SJSA1 (cell line): Measurements from ENCODE around the gene NYAP1. TPM values are rescaled to one million over a fixed set of nuclear protein-coding genes. Genes with fewer than 3 reads are reported as not detected.
"Not testable (repeated sequence)": the region's sequence is repeated elsewhere in the genome, so short reads cannot be mapped to it uniquely, and the experiment has no call there.

ENCODE experiments used
- DNase-seq, 2 experiments: peaks; one replicate each; pipeline ENCODE4 v3.0.0-alpha.2; 2015 to 2020; ENCODE audit warnings: low spot score in 2 of 2, low read depth in 1 of 2
- H3K27ac ChIP-seq: fragments of 250-450 bp; sonication (Bioruptor Pico); 2 replicates; pipeline ENCODE4 v1.5.1; 2020; ENCODE audit warnings: mild to moderate bottlenecking, moderate library complexity
- H3K27me3 ChIP-seq: fragments of 250-450 bp; sonication (Bioruptor Pico); replicated peaks from 2 replicates; pipeline ENCODE4 v1.5.1; 2020; ENCODE audit warnings: mild to moderate bottlenecking, moderate library complexity
- H3K36me3 ChIP-seq: fragments of 250-450 bp; sonication (Bioruptor Pico); 2 replicates; pipeline ENCODE4 v1.5.1; 2020; ENCODE audit warnings: mild to moderate bottlenecking
- H3K4me1 ChIP-seq: fragments of 250-450 bp; sonication (Bioruptor Pico); replicated peaks from 2 replicates; pipeline ENCODE4 v1.6.1; 2021; ENCODE audit warnings: mild to moderate bottlenecking
- H3K4me3 ChIP-seq: fragments of 250-450 bp; sonication (Bioruptor Pico); 2 replicates; pipeline ENCODE4 v1.5.1; 2020; ENCODE audit warnings: mild to moderate bottlenecking
- H3K9me3 ChIP-seq: fragments of 250-450 bp; sonication (Bioruptor Pico); replicated peaks from 2 replicates; pipeline ENCODE4 v1.5.1; 2020; ENCODE audit warnings: mild to moderate bottlenecking
- total RNA-seq: library from RNA; depleted of rRNA; stranded (reverse); fragments of >200 nt; shearing (Covaris generic); gene quantifications from 2 replicates; pipeline ENCODE4 v1.2.3, GENCODE V29; 2014

The NYAP1 gene
- total RNA-seq, 1 experiment from 2014 or later: 0.87 TPM

DNA sequence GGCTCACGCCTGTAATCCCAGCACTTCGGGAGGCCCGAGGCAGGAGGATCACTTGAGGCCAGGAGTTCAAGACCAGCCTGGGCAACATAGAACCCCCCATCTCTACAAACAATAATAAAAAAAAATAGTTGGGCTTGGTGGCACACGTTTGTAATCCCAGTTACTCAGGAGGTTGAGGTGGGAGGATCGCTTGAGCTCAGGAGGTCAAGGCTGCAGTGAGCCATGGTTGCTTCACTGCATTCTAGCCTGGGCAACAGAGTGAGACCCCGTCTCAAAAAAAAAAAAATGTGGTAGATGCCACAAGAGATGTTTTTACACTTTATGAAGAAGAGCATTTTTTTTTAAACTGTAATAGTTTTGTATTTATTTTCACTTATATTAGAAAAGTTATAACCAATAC lies 12.8 kb downstream of the NYAP1 start:
- H3K27ac ChIP-seq: no peak overlapping the region
- H3K27me3 ChIP-seq: no peaks in the 10 kb centered on the region
- H3K36me3 ChIP-seq: no peaks in the 10 kb centered on the region
- no peaks in the 10 kb centered on the region; the same call in 1 of the 2 replicates for H3K4me1 ChIP-seq
- H3K9me3 ChIP-seq: no peaks in the 10 kb centered on the region
- no peak for DNase-seq
- no peak overlapping the region for H3K4me3 ChIP-seq

GRCh38 chr7:100500743-100501142 lies 17.0 kb downstream of the NYAP1 start:
- not testable (repeated sequence) for H3K27me3 ChIP-seq, H3K27ac ChIP-seq, H3K9me3 ChIP-seq, DNase-seq, H3K4me3 ChIP-seq, H3K36me3 ChIP-seq
- H3K4me1 ChIP-seq: peaks cover 39% of the 10 kb centered on the region

DNA sequence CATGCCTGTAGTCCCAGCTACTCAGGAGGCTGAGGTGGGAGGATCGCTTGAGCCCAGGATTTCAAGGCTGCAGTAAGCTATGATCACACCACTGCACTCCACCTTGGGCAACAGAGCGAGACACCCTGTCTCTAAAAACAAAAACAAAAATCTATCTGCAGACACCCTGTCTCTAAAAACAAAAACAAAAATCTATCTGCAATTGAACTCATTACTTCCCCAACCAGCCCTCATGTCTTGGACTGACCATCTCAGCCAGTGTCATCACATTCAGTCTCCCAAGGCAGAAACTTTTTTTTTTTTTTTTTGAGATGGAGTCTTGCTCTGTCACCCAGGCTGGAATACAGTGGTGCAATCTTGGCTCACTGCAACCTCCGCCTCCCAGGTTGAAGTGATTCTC lies 20.3 kb downstream of the NYAP1 start:
- not testable (repeated sequence) for H3K27me3 ChIP-seq, H3K36me3 ChIP-seq, H3K9me3 ChIP-seq, H3K4me3 ChIP-seq
- Histone ChIP-seq H3K4me1 (peaks cover 41% of the 10 kb centered on the region), H3K27ac (peak overlapping the region; percentile 88)
- DNase-seq: peak in 1 of 2 experiments; percentile 30

DNA sequence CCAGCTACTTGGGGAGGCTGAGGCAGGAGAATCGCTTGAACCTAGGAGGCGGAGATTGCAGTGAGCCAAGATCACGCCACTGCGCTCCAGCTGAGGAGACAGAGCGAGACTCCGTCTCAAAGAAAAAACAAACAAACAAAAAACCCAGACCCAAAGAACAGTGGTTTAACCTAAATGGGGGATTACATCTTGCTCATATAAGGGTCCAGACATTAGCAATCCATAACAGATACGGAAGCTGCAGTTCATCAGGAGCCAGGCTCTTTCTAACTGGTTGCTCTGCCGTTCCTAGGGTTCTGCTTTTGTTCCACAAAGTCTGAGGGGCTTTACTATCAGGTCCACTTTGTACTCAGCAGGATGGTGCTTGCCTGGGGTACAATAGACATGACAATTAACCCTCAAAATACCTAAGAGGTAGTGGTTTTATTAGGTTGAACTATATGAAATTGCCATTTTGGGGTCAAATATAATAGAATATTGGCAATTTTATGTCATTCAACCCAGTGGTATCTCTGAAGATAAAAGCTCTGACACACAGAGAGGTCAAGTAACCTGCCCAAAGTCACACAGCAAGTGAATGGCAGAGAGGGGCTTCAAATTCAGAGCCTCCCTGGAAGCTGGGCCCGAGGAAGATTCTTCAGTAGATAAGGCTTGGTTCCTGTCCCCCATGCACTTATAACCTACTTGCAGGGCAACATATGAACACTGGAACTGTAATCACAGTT lies 21.3 kb downstream of the NYAP1 start:
- Histone ChIP-seq H3K36me3 (no peaks in the 10 kb centered on the region), H3K4me3 (no peak overlapping the region), H3K27me3 (no peaks in the 10 kb centered on the region), H3K4me1 (peaks cover 52% of the 10 kb centered on the region), H3K27ac (peak overlapping the region; percentile 88), H3K9me3 (no peaks in the 10 kb centered on the region)
- no peak for DNase-seq

- DNase-seq: no peak
- Histone ChIP-seq H3K9me3 (no peaks in the 10 kb centered on the region), H3K27me3 (no peaks in the 10 kb centered on the region), H3K36me3 (no peaks in the 10 kb centered on the region), H3K4me1 (peaks cover 54% of the 10 kb centered on the region), H3K27ac (no peak overlapping the region), H3K4me3 (no peak overlapping the region)
Observed at GRCh38 chr7:100506356-100506923, 22.7 kb downstream of the NYAP1 start.

DNA sequence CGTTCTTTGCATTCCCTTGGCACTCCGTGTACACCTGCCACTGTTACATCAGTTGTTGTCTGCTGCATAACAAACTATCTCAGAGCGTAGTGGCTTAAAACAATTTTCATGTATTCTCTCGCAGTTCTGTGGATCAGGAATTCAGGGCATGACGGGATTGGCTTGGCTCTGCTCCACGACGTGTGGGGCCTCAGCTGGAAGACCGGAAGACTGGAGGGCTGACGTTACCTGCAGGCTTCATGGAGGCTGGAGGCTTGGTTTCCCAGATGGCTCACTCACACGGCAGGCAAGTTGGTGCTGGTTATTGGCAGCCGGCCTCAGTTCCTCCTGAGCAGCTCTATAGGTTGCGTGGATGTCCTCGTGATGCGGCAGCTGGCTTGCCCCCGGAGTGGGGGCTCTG lies 25.5 kb downstream of the NYAP1 start:
- peak; percentile 86 to 94 for DNase-seq
- Histone ChIP-seq H3K27ac (peak overlapping the region; percentile 82), H3K9me3 (no peaks in the 10 kb centered on the region)

GRCh38 chr7:100510437-100511239 lies 26.9 kb downstream of the NYAP1 start:
- Histone ChIP-seq H3K4me3 (no peak overlapping the region), H3K27me3 (no peaks in the 10 kb centered on the region)

More for the DNA sequence above, 25.5 kb downstream of the NYAP1 start:
- Histone ChIP-seq H3K4me1 (peaks cover 27% of the 10 kb centered on the region), H3K27me3 (no peaks in the 10 kb centered on the region), H3K36me3 (no peaks in the 10 kb centered on the region), H3K4me3 (no peak overlapping the region)

GRCh38 chr7:100513212-100513810 lies 29.6 kb downstream of the NYAP1 start:
- Histone ChIP-seq H3K4me1 (peaks cover 39% of the 10 kb centered on the region), H3K36me3 (no peaks in the 10 kb centered on the region), H3K27me3 (no peaks in the 10 kb centered on the region), H3K4me3 (no peak overlapping the region), H3K9me3 (no peaks in the 10 kb centered on the region), H3K27ac (no peak overlapping the region)
- no peak for DNase-seq

More at GRCh38 chr7:100510437-100511239, 26.9 kb downstream of the NYAP1 start:
- H3K27ac ChIP-seq: no peak overlapping the region
- DNase-seq: no peak
- peaks cover 28% of the 10 kb centered on the region for H3K4me1 ChIP-seq
- H3K9me3 ChIP-seq: no peaks in the 10 kb centered on the region
- H3K36me3 ChIP-seq: no peaks in the 10 kb centered on the region

- no peaks in the 10 kb centered on the region for H3K27me3 ChIP-seq
- H3K4me3 ChIP-seq: no peak overlapping the region
- H3K27ac ChIP-seq: peak overlapping the region; percentile 70
- peak in 1 of 2 experiments; percentile 77 for DNase-seq
- H3K36me3 ChIP-seq: no peaks in the 10 kb centered on the region
- H3K4me1 ChIP-seq: peaks cover 26% of the 10 kb centered on the region
- no peaks in the 10 kb centered on the region for H3K9me3 ChIP-seq
Observed at GRCh38 chr7:100515072-100515532, 31.4 kb downstream of the NYAP1 start.

DNA sequence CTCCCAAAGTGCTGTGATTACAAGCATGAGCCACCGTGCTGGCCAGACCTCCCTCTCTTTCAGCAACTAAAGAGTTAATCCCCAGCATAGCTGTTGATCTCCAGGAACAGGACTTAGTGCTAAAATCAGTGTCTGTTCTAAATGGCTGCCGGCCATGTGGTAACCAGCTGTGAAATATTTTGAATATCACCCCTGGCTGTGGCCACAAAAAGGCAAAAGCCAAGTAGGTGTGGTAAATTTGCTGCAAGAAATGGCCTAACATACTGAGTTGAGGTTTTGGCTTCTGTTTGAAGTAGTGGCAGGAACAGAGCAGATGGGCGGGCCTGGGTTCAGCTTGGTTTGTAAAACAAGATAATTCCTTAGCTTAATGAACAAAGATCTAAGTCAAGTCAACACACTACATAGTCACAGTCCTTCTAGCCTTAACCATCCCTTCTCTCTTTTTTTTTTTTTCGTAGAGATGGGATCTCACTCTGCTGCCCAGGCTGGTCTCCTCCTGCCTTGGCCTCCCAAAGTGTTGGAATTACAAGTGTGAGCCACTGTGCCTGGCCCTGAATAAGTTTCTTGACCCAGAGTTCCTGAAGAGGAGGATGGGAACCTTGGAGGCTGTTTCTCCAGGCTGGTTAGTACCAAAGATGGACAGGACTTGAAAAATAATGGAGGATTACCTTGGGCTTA lies 32.5 kb downstream of the NYAP1 start:
- H3K4me3 ChIP-seq: no peak overlapping the region
- H3K9me3 ChIP-seq: no peaks in the 10 kb centered on the region
- H3K36me3 ChIP-seq: no peaks in the 10 kb centered on the region
- H3K4me1 ChIP-seq: peaks cover 24% of the 10 kb centered on the region
- H3K27ac ChIP-seq: peak overlapping the region; percentile 70; the same call in 1 of the 2 replicates
- H3K27me3 ChIP-seq: no peaks in the 10 kb centered on the region
- DNase-seq: peak; percentile 60 to 62

- no peaks in the 10 kb centered on the region for H3K9me3 ChIP-seq
- H3K27ac ChIP-seq: no peak overlapping the region
- H3K4me1 ChIP-seq: peaks cover 24% of the 10 kb centered on the region
- DNase-seq: no peak
- no peaks in the 10 kb centered on the region for H3K27me3 ChIP-seq
- H3K36me3 ChIP-seq: no peaks in the 10 kb centered on the region
- H3K4me3 ChIP-seq: no peak overlapping the region
Observed at GRCh38 chr7:100517305-100517704, 33.6 kb downstream of the NYAP1 start.

DNA sequence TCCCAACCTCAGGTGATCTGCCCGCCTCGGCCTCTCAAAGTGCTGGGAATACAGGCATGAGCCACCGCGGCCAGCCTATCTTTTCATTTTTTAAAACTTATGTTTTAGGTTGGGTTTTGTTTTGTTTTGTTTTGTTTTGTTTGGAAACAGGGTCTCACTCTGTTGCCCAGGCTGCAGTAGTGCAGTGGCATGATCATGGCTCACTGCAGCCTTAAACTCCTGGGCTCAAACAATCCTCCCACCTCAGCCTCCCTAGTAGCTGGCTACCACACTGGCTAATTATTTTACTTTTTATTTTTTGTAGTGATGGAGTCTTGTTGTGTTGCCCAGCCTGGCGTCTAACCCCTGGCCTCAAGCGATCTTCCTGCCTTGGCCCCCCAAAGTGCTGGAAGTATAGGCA lies 35.9 kb downstream of the NYAP1 start:
- H3K4me1 ChIP-seq: peaks cover 22% of the 10 kb centered on the region
- H3K4me3 ChIP-seq: no peak overlapping the region
- H3K36me3 ChIP-seq: no peaks in the 10 kb centered on the region
- no peak for DNase-seq
- no peaks in the 10 kb centered on the region for H3K27me3 ChIP-seq
- H3K27ac ChIP-seq: no peak overlapping the region
- no peaks in the 10 kb centered on the region for H3K9me3 ChIP-seq

DNA sequence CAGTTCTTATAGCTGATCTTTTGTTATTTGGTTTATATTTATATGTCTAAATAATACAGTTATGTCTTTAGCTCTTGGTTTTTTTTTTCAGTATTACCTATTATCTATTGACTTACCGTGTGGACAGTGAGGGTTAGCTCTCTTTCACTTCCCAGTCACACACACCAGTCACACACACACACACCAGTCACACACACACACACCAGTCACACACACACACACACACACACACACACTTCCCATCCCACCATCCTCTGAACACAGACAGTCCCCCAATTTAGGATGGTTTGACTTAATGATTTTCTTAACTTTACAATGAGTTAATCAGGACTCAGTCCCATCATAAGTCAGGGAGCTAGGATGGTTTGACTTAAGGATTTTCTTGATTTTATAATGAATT lies 36.4 kb downstream of the NYAP1 start:
- no peaks in the 10 kb centered on the region for H3K36me3 ChIP-seq
- no peak overlapping the region for H3K4me3 ChIP-seq
- H3K27me3 ChIP-seq: no peaks in the 10 kb centered on the region
- H3K4me1 ChIP-seq: peaks cover 17% of the 10 kb centered on the region
- H3K9me3 ChIP-seq: no peaks in the 10 kb centered on the region
- DNase-seq: no peak
- H3K27ac ChIP-seq: no peak overlapping the region
